OCI-LY7 (cell line): ENCODE measurements around the gene GPR52.

Experiments
- EZH2phosphoT487 ChIP-seq: fragments of 200-600 bp; sonication (generic); IDR thresholded peaks from 2 replicates; pipeline ENCODE4 v1.6.1; 2018; ENCODE audit warnings: low read depth, borderline replicate concordance, mild to moderate bottlenecking, mixed run types, antibody characterized with exemption, low read length, moderate library complexity, mixed read lengths
- TF ChIP-seq, protein P1 (sequence below): fragments of 200-600 bp; sonication (generic); conservative IDR thresholded peaks from 2 replicates; pipeline ENCODE4 v1.5.1; 2014; ENCODE audit warnings: mild to moderate bottlenecking, antibody characterized with exemption, low read length, moderate library complexity, mixed read lengths

GRCh38 chr1:174398246-174398645 is 49.5 kb upstream of the GPR52 start:
- TF ChIP-seq, protein P1, sequence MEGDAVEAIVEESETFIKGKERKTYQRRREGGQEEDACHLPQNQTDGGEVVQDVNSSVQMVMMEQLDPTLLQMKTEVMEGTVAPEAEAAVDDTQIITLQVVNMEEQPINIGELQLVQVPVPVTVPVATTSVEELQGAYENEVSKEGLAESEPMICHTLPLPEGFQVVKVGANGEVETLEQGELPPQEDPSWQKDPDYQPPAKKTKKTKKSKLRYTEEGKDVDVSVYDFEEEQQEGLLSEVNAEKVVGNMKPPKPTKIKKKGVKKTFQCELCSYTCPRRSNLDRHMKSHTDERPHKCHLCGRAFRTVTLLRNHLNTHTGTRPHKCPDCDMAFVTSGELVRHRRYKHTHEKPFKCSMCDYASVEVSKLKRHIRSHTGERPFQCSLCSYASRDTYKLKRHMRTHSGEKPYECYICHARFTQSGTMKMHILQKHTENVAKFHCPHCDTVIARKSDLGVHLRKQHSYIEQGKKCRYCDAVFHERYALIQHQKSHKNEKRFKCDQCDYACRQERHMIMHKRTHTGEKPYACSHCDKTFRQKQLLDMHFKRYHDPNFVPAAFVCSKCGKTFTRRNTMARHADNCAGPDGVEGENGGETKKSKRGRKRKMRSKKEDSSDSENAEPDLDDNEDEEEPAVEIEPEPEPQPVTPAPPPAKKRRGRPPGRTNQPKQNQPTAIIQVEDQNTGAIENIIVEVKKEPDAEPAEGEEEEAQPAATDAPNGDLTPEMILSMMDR = no peak
- TF ChIP-seq EZH2phosphoT487 = no peak
